GM18907 (cell line): ENCODE measurements around the gene SGIP1.

ENCODE experiments used
- ATAC-seq: cut with Tn5 transposase; IDR thresholded peaks from one replicate; pipeline ENCODE4 v1.9.1; 2021; ENCODE audit warnings: mild to moderate bottlenecking, moderate library complexity; ENCODE audit not compliant: unreplicated experiment

SGIP1 gene

DNA sequence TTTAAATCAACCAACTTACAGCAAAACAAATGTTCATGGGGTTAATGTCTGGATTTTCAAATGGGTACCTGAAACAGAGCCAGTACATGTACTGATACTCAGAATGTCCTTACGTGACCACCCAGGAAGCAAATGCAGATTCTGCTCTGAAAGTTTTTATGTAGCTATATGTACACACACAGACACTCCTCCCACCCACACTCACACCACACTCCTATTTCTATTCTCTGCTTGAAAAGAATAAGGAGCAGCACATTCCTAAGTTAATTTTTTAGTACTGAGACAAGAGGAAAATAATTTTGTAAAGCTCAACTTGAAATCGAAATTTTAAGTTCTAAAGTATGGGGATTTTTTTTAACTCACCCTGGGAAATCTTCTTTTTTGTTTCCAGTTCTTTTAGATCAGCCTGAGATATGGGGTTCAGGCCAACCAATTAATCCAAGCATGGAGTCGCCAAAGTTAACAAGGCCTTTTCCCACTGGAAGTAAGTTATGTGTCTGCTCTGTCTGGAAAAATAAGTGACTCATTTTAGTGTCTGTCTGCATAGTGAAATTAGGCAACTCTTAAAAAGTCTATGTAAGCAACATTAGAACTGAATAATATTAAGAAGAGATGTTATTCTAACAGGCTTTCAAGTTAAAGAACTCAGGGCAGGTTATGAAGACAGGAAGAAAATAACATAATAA lies 142.8 kb downstream of the SGIP1 start:
- no peak for ATAC-seq

DNA sequence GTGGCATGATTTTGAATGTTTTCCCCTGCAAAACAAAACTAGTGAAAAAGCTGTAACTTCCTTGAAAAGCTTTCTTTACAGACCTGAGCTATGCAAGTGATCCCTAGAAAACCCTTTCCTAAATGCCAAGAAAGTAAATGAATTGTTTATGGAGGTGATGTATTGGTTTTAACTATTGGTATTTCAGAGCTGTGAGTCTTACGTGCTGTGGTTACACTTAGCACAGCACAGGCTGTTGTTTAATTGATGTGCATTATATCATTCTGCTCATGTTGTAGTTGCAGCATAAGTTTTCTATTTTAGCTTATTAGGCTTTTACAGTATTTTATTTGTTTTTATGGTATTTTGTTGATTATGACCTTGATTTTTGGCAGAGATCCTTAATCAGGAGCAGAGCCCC lies 144.2 kb downstream of the SGIP1 start:
- ATAC-seq = no peak

- ATAC-seq = no peak
Observed at GRCh38 chr1:66679140-66679539, 145.2 kb downstream of the SGIP1 start.

DNA sequence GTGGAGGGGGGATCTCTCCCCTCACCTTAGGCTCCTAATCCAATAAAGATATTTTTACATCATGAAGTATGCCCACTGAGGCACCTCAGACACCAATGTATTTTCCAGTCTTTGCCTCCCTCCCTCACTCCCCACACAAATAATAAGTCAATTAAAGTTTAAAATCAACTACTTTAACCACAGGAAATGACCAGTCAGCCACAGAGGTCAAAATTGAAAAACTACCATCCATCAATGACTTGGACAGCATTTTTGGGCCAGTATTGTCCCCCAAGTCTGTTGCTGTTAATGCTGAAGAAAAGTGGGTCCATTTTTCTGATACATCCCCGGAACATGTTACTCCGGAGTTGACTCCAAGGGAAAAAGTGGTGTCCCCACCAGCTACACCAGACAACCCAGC lies 147.7 kb downstream of the SGIP1 start:
- ATAC-seq = no peak

DNA sequence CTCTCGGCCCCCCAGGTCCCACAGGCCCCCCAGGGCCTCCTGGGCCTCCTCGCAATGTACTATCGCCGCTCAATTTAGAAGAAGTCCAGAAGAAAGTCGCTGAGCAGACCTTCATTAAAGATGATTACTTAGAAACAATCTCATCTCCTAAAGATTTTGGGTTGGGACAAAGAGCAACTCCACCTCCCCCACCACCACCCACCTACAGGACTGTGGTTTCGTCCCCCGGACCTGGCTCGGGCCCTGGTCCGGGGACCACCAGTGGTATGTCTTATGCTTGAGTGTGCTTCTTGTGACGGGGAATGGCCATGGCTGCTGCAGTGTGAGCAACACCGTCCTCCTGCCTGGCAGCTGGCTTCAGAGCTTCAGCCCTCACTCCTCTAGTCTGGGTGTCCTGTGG lies 148.2 kb downstream of the SGIP1 start:
- no peak for ATAC-seq

DNA sequence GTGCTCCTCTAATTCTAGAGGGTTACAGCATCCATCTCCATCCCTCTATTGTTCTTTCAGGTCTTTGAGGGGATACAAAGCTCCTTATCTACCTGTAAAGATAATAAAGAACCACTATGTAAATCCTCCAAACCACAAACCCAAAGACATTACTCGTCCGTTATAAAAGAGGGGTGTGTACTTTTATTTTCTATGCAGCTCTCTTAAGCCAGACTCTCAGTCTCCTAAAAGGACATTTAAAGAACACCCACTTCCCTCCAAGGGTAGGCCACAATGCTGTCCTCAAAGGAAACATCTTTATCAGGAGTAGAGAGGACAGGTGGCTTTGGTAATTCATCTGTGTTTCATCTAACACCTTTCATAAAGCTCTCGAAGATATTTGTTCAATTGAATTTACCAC lies 150.4 kb downstream of the SGIP1 start:
- no peak for ATAC-seq

DNA sequence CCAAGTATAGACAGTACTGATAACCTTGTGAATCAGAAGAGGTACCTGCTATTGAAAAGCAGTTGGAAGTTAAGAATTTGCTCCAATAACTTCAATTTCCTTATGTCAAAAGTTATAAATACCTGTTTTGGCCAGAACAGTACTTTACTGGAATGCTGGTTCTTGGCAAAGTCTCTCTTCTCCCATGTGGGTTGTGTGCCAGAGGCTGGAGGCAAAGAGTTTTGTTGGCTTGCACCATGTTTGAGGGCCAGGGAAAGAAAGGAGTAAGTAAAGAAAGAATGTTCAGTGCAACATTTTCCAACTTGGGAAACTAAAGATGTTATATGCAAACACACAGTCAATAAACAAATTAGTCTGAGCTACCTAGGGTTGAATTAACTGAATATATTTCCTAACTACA lies 151.3 kb downstream of the SGIP1 start:
- no peak for ATAC-seq

GRCh38 chr1:66685670-66686069 lies 151.7 kb downstream of the SGIP1 start:
- ATAC-seq = no peak

- ATAC-seq = no peak
Observed at GRCh38 chr1:66686406-66686805, 152.5 kb downstream of the SGIP1 start.

- no peak for ATAC-seq
Observed at GRCh38 chr1:66687358-66687757, 153.4 kb downstream of the SGIP1 start.

DNA sequence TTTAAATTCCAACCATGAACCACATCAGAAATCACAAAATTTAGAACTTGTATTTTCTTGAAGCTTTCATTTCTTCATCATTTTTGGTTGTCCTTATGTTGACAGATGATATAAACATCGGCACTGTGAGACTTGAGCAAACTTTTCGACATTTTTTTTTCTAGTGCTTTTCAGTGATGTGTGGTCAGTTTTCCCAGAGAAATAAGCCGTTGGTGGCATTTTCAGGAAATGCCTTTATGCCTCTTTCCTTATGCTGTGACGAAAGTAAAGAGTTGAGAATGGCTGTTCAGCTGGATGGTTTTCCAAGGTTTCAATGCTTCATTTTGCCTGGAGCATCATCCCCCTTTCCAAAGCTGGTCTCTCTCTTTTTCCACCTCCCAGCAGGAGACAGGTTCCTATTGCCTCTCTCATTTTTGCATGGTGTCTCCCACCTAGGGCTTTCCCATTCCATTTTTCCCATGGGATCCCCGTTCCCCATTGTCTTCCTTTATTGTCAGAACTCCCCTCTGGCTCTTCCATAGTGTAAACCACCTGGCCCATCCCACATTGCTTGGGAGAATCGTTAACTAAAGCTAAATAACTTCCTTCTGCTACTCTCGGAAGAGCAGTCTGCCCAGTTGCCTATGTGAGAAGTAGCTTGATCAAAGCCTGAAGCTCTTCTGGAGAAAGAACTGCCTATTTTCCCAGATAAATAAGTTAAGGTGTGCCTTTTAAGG lies 156.9 kb downstream of the SGIP1 start:
- no peak for ATAC-seq

- ATAC-seq = no peak
Observed at GRCh38 chr1:66692681-66693080, 158.7 kb downstream of the SGIP1 start.

DNA sequence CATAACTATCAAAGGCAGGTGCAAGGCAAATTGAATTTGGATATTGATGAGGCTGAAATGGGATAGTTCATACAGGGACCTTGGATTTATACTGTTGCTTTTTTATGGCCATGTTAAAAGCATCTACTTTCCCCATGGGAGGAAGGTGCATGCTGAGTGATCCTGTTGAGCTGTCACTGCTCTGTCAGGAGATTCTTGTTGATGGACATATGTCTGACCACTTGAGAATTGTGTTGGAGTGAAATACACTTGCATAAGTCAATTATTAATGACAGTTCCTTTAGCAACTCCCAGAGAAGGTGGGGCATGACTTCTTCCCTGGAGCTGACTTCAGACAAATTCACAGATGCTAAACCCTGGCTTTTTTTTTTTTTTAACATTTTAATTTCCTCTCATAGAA lies 159.9 kb downstream of the SGIP1 start:
- ATAC-seq = no peak

- no peak for ATAC-seq
Observed at GRCh38 chr1:66695116-66695515, 161.2 kb downstream of the SGIP1 start.

DNA sequence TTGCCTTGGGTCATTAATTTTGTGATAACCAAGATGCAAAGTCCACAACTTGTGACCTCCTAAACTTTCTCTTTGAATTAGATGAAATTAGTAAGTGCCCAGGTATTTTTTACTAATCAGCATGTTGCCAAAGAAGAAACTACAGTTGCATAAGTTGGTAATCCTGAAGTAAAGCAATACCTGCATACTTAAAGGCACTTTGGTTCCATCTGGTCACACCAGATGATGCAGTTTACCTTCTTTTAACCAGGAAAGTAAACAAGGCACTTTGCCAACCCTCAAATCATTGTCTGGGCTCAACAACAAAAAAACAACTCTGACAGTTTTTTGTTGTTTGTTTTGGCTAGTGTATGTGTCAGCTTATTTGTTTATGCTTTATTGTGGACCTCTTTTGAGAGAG lies 162.8 kb downstream of the SGIP1 start:
- no peak for ATAC-seq

DNA sequence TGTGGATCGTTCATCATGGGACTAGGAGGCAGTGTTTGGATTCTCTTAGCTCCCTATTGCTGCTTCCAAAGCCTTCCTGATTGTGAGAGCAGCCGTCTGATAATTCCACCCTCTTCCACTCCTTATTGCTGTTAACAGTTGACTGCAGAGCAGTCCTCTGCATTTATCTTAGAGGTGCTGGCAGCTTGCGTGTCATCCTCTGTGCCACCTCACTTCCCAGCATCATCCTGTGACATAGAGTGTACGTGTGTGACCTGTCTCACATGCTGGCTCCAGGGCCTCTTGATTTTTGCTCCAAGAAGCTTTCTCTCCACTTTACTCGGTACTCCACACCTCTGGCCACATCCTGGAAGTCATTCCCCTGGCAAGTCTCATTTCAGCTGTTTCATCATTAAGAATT lies 165.3 kb downstream of the SGIP1 start:
- ATAC-seq = no peak

DNA sequence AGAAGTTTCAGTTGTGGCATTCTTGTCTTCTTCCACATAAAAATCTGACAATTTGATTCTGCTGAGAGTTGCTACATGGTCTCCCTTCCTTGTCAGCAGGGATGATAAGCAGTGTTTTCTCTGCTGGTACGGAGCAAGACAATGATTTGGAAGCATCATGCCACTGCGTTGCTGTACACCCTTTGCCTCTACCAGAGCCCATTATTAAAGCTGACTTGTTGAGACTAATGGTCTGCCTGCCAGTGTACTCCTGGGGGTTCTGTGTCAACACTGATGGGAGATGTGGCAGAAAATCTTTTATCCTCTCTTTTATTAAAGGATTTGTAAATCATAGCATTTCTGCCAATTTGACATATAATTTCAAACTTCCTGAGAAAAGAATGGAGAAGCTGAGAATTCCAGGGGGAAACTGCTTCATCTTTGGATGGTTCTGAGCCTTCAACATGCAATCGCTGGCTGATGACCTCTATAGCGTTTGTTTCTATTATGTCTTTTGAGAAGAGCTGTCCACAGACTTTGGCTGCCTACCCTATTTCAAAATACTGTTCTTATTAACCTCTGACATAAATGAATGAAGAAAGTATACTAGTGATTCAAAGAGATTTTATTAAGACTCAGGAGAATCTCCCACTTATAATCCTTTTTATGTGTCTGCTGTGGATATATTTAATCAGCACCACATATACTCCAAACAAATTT lies 170.4 kb downstream of the SGIP1 start:
- ATAC-seq = no peak

- no peak for ATAC-seq
Observed at GRCh38 chr1:66705110-66705509, 171.2 kb downstream of the SGIP1 start.

DNA sequence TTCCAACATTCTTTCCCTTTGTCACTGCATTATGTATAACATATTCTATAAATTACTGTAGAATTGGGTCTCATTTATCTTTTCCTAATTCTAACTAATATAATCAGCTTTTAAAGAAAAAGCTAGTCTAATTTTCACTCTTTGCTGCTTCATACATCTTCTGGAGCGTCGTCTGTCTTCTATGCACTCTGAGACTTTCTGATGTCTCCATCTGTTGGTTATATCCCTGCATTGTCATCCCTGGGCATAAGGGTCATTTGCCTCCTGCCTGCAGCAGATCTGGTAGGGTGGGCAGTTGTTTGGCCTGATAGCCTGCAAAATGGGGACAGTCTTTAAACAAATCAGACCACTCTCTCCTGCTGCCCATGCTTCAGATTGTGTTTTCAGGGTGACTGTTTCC lies 177.5 kb downstream of the SGIP1 start:
- ATAC-seq = no peak

- ATAC-seq = no peak
Observed at GRCh38 chr1:66712839-66713238, 178.9 kb downstream of the SGIP1 start.

DNA sequence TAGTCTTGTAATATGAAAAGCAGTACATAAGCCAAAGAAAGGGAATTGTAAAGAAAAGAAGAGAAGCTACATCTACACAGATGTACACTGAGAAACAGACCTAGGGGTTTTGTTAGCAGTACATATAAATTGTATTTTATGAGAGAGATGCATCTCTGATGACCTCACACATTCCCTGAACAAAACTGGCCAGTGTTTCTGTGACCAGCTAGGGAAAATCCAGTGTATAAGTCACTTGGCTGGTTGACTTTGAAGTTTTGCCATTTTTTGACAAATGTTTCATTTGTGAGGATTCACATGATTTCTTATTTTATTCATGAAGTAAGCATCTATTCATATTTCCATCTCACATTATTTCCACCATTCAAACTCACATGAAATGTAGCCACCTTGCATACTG lies 190.0 kb downstream of the SGIP1 start:
- ATAC-seq = no peak
